Measurements from ENCODE around the gene PLXNC1. TPM values are rescaled to one million over a fixed set of nuclear protein-coding genes. Genes with fewer than 3 reads are reported as not detected.
A peak's percentile ranks its signal among the peaks of the same experiment; 100 is the strongest.

PLXNC1 gene
- total RNA-seq, 6 experiments from 2014 or later: 0.18 to 0.40 (median 0.22) TPM

- Mint-ChIP-seq H3K9me3 (no peaks in the 10 kb centered on the region), H3K27ac (no peak overlapping the region), H3K4me1 (ENCODE audit: low read depth) (peaks cover 26% of the 10 kb centered on the region), H3K36me3 (ENCODE audit: low read depth) (no peaks in the 10 kb centered on the region; the same call in 1 of the 2 replicates), H3K27me3 (ENCODE audit: insufficient read depth) (peaks cover 49% of the 10 kb centered on the region), H3K4me3 (no peak overlapping the region)
- no peak for DNase-seq
- TF ChIP-seq CTCF (IDR thresholded peaks at IDR 0.05): no peak
These were observed 18.8 kb downstream of the PLXNC1 start for GRCh38 chr12:94167071-94167755.

GRCh38 chr12:94167756-94168416 is 19.5 kb downstream of the PLXNC1 start:
- TF ChIP-seq CTCF (IDR thresholded peaks at IDR 0.05): no peak
- no peak overlapping the region for H3K27ac Mint-ChIP-seq
- no peak overlapping the region for H3K4me3 Mint-ChIP-seq
- no peaks in the 10 kb centered on the region; the same call in 1 of the 2 replicates for H3K36me3 Mint-ChIP-seq (ENCODE audit: low read depth)
- peaks cover 31% of the 10 kb centered on the region for H3K4me1 Mint-ChIP-seq (ENCODE audit: low read depth)
- H3K9me3 Mint-ChIP-seq: no peaks in the 10 kb centered on the region
- DNase-seq: no peak
- H3K27me3 Mint-ChIP-seq (ENCODE audit: insufficient read depth): peaks cover 43% of the 10 kb centered on the region

- no peak for TF ChIP-seq CTCF (IDR thresholded peaks at IDR 0.05)
- no peak for DNase-seq
- Mint-ChIP-seq H3K4me1 (ENCODE audit: low read depth) (peaks cover 39% of the 10 kb centered on the region), H3K27ac (no peak overlapping the region), H3K36me3 (ENCODE audit: low read depth) (no peaks in the 10 kb centered on the region; the same call in 1 of the 2 replicates), H3K4me3 (no peak overlapping the region), H3K9me3 (no peaks in the 10 kb centered on the region), H3K27me3 (ENCODE audit: insufficient read depth) (peaks cover 30% of the 10 kb centered on the region)
These were observed 21.1 kb downstream of the PLXNC1 start for GRCh38 chr12:94169495-94169894.

- peak; percentile 70 for DNase-seq
- H3K36me3 Mint-ChIP-seq (ENCODE audit: low read depth): no peaks in the 10 kb centered on the region; the same call in 1 of the 2 replicates
- H3K27ac Mint-ChIP-seq: no peak overlapping the region
- peaks cover 24% of the 10 kb centered on the region for H3K27me3 Mint-ChIP-seq (ENCODE audit: insufficient read depth)
- H3K9me3 Mint-ChIP-seq: no peaks in the 10 kb centered on the region
- no peak overlapping the region for H3K4me3 Mint-ChIP-seq
- TF ChIP-seq CTCF (IDR thresholded peaks at IDR 0.05): no peak
- peaks cover 39% of the 10 kb centered on the region for H3K4me1 Mint-ChIP-seq (ENCODE audit: low read depth)
These were observed 21.8 kb downstream of the PLXNC1 start for GRCh38 chr12:94169966-94170689.

- no peaks in the 10 kb centered on the region; the same call in 1 of the 2 replicates for H3K36me3 Mint-ChIP-seq (ENCODE audit: low read depth)
- no peaks in the 10 kb centered on the region for H3K9me3 Mint-ChIP-seq
- no peak for TF ChIP-seq CTCF (IDR thresholded peaks at IDR 0.05)
- peaks cover 20% of the 10 kb centered on the region for H3K27me3 Mint-ChIP-seq (ENCODE audit: insufficient read depth)
- DNase-seq: no peak
- H3K4me3 Mint-ChIP-seq: no peak overlapping the region
- H3K4me1 Mint-ChIP-seq (ENCODE audit: low read depth): peaks cover 45% of the 10 kb centered on the region
- H3K27ac Mint-ChIP-seq: no peak overlapping the region
These were observed 22.6 kb downstream of the PLXNC1 start for GRCh38 chr12:94170690-94171594.
